ENCODE results near the gene HBG2.

The HBG2 gene

DNA sequence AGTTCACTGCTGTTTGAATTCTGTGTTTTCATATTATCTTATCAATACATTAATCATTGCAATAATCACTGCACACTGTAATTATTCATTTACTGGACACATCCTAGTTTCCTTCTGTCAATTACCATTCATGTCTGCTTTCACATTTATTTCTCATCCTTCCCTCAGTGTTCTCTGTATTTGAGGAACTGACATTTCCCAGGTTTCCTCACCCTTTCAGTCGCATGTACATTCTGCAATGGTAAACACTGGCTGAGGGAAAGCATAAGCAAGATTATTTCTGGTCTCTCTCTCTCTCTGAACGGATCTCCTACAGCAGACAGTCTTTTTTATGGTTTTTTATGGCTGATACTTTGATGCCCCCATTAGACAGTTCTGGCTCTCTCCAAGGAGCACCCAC, 16.1 kb downstream of the HBG2 start:
- TF ChIP-seq CTCF (IDR thresholded peaks at IDR 0.05; ENCODE audit: low read depth, low read length, missing control alignments), result no peak
- no peak for DNase-seq (ENCODE audit: extremely low read depth, low read depth)
- H3K4me3 ChIP-seq (replicated peaks; ENCODE audit: low read depth, low read length), result no peak overlapping the region

GRCh38 chr11:5237420-5237819, 17.2 kb downstream of the HBG2 start:
- DNase-seq (ENCODE audit: extremely low read depth, low read depth), result no peak
- no peak overlapping the region for H3K4me3 ChIP-seq (replicated peaks; ENCODE audit: low read depth, low read length)
- TF ChIP-seq CTCF (IDR thresholded peaks at IDR 0.05; ENCODE audit: low read depth, low read length, missing control alignments), result no peak

- no peak for DNase-seq (ENCODE audit: extremely low read depth, low read depth)
- no peak for TF ChIP-seq CTCF (IDR thresholded peaks at IDR 0.05; ENCODE audit: low read depth, low read length, missing control alignments)
- H3K4me3 ChIP-seq (replicated peaks; ENCODE audit: low read depth, low read length), result no peak overlapping the region
Measured at GRCh38 chr11:5235364-5236095, 19.1 kb downstream of the HBG2 start.

DNA sequence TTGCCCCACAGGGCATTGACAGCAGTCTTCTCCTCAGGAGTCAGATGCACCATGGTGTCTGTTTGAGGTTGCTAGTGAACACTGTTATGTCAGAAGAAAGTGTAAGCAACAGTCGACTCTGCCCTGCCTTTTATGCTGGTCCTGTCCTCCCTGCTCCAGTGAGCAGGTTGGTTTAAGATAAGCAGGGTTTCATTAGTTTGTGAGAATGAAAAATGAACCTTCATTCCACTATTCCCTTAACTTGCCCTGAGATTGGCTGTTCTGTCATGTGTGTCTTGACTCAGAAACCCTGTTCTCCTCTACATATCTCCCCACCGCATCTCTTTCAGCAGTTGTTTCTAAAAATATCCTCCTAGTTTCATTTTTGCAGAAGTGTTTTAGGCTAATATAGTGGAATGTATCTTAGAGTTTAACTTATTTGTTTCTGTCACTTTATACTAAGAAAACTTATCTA, 20.2 kb downstream of the HBG2 start, which contains the start of gene HBD:
Gene HBD, minus strand, starts transcription at position 103 of the 454 bp plus-strand sequence. Its CDS starts 50 bp downstream, at position 53.
- no peak for DNase-seq (ENCODE audit: extremely low read depth, low read depth)
- TF ChIP-seq CTCF (IDR thresholded peaks at IDR 0.05; ENCODE audit: low read depth, low read length, missing control alignments), result no peak

DNA sequence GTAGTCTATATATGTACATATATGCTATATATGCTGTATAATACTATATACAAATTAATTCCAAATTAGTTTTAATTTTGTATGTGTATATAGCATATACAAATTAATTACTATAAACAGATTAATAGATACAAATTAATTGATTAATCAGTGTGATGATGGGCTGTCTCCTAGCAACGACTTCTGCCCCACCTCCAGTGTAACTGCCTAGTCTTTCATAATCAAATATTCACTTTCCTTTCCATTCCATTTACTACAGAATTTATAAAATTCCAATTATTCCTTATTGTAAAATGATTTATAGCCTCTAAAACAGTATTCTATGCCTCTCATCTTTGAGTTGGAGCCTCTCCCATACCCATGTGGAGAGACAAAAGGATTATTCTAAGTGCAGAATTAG, 21.3 kb downstream of the HBG2 start:
- DNase-seq (ENCODE audit: extremely low read depth, low read depth), result no peak
- H3K4me3 ChIP-seq (replicated peaks; ENCODE audit: low read depth, low read length), result no peak overlapping the region
- TF ChIP-seq CTCF (IDR thresholded peaks at IDR 0.05; ENCODE audit: low read depth, low read length, missing control alignments), result no peak

More for the DNA sequence above, 20.2 kb downstream of the HBG2 start, which contains the start of gene HBD:
- no peak within 1 kb of the TSS for H3K4me3 ChIP-seq (replicated peaks; ENCODE audit: low read depth, low read length)

DNA sequence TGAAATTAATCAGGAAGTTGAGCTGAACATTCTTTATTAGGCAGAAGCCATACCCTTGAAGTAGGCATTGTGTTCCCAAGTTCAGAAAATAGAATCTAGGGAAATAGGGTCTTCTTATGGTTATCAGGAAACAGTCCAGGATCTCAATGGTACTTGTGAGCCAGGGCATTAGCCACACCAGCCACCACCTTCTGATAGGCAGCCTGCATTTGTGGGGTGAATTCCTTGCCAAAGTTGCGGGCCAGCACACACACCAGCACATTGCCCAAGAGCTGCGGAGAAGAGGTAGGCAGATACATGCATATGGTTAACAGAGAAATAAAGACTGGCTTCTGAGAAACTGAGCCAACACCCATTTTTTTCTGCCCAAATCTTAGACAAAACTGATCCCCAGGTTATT, 21.8 kb downstream of the HBG2 start:
- no peak overlapping the region for H3K4me3 ChIP-seq (replicated peaks; ENCODE audit: low read depth, low read length)
- no peak for DNase-seq (ENCODE audit: extremely low read depth, low read depth)
- TF ChIP-seq CTCF (IDR thresholded peaks at IDR 0.05; ENCODE audit: low read depth, low read length, missing control alignments), result no peak

Data from HFF-Myc (cell line).